Subcutaneous adipose tissue (tissue), 4 donors: ENCODE data around the gene TMEM11. TPM values are rescaled to one million over a fixed set of nuclear protein-coding genes. Genes with fewer than 3 reads are reported as not detected.

Experiments
- CTCF ChIP-seq: fragments of 450-650 bp; IDR thresholded peaks from one replicate; pipeline ENCODE4 v1.5.1; 2016; ENCODE audit warnings: low read depth, mild to moderate bottlenecking, control low read depth, antibody characterized with exemption, moderate library complexity
- total RNA-seq, 4 donors: library from RNA; depleted of rRNA; stranded (reverse); fragments of >200 nt; gene quantifications; one replicate each; pipeline ENCODE4 v1.1.0, GENCODE V29; 2016

Gene TMEM11
- total RNA-seq, 4 donors from 2014 or later, result 22.0 to 30.1 (median 26.4) TPM

- no peak for TF ChIP-seq CTCF
Observed at GRCh38 chr17:21198411-21198810, 15.6 kb downstream of the TMEM11 start.

- no peak for TF ChIP-seq CTCF
Observed at GRCh38 chr17:21196126-21196525, 17.8 kb downstream of the TMEM11 start.

- no peak for TF ChIP-seq CTCF
Observed at GRCh38 chr17:21194703-21195102, 19.3 kb downstream of the TMEM11 start.

GRCh38 chr17:21194226-21194625, 19.7 kb downstream of the TMEM11 start:
- no peak for TF ChIP-seq CTCF

GRCh38 chr17:21193031-21193430, 20.9 kb downstream of the TMEM11 start:
- no peak for TF ChIP-seq CTCF

GRCh38 chr17:21191698-21192097, 22.3 kb downstream of the TMEM11 start:
- no peak for TF ChIP-seq CTCF

- TF ChIP-seq CTCF, result no peak
Observed at GRCh38 chr17:21190078-21190477, 23.9 kb downstream of the TMEM11 start.

- no peak for TF ChIP-seq CTCF
Observed at GRCh38 chr17:21189361-21189760, 24.6 kb downstream of the TMEM11 start.
